HEK293 (cell line): ENCODE data around the gene MPHOSPH6.
A peak's percentile ranks its signal among the peaks of the same experiment; 100 is the strongest.

Experiments used
- GLI2 ChIP-seq: fragments of 450-650 bp; formaldehyde crosslinking; IDR thresholded peaks from 2 replicates; pipeline ENCODE4; 2017; ENCODE audit warnings: missing biosample characterization, missing genetic modification characterization, low read depth, borderline replicate concordance
- GLIS1 ChIP-seq: fragments of 450-650 bp; formaldehyde crosslinking; IDR thresholded peaks from 2 replicates; pipeline ENCODE4 v1.5.1; 2016; ENCODE audit warnings: missing biosample characterization, missing genetic modification characterization
- OSR2 ChIP-seq: fragments of 450-650 bp; formaldehyde crosslinking; IDR thresholded peaks from 2 replicates; pipeline ENCODE4 v1.5.1; 2016; ENCODE audit warnings: missing biosample characterization, missing genetic modification characterization
- OVOL3 ChIP-seq: fragments of 450-650 bp; formaldehyde crosslinking; IDR thresholded peaks from 2 replicates; pipeline ENCODE4 v1.5.1; 2016; ENCODE audit warnings: missing biosample characterization, missing genetic modification characterization
- PATZ1 ChIP-seq: fragments of 450-650 bp; formaldehyde crosslinking; IDR thresholded peaks from 2 replicates; pipeline ENCODE4 v1.5.1; 2016; ENCODE audit warnings: missing biosample characterization, missing genetic modification characterization
- SP7 ChIP-seq: fragments of 450-650 bp; formaldehyde crosslinking; IDR thresholded peaks from 2 replicates; pipeline ENCODE4 v1.5.1; 2016; ENCODE audit warnings: missing biosample characterization, missing genetic modification characterization
- TCF7L2 ChIP-seq: IDR thresholded peaks from 2 replicates; pipeline ENCODE4 v1.6.1; 2011; ENCODE audit warnings: low read depth, mild to moderate bottlenecking, inconsistent platforms, low read length, moderate library complexity, borderline replicate concordance
- TSHZ1 ChIP-seq: fragments of 450-650 bp; formaldehyde crosslinking; IDR thresholded peaks from 2 replicates; pipeline ENCODE4 v1.5.1; 2016; ENCODE audit warnings: missing biosample characterization, missing genetic modification characterization, borderline replicate concordance
- ZBTB17 ChIP-seq: fragments of 450-650 bp; formaldehyde crosslinking; IDR thresholded peaks from 2 replicates; pipeline ENCODE4 v1.5.1; 2016; ENCODE audit warnings: missing biosample characterization, missing genetic modification characterization
- ZFP3 ChIP-seq: fragments of 450-650 bp; formaldehyde crosslinking; IDR thresholded peaks from 2 replicates; pipeline ENCODE4 v1.5.1; 2016; ENCODE audit warnings: low read depth, missing biosample characterization, missing genetic modification characterization
- ZNF146 ChIP-seq: fragments of 450-650 bp; formaldehyde crosslinking; IDR thresholded peaks from 2 replicates; pipeline ENCODE4 v1.5.1; 2016; ENCODE audit warnings: missing biosample characterization, missing genetic modification characterization
- ZNF169 ChIP-seq: fragments of 450-650 bp; formaldehyde crosslinking; IDR thresholded peaks from 2 replicates; pipeline ENCODE4 v1.5.1; 2016; ENCODE audit warnings: missing biosample characterization, missing genetic modification characterization
- ZNF18 ChIP-seq: fragments of 450-650 bp; formaldehyde crosslinking; IDR thresholded peaks from 2 replicates; pipeline ENCODE4 v1.5.1; 2016; ENCODE audit warnings: missing biosample characterization, missing genetic modification characterization
- ZNF391 ChIP-seq: fragments of 450-650 bp; formaldehyde crosslinking; IDR thresholded peaks from 2 replicates; pipeline ENCODE4 v1.5.1; 2016; ENCODE audit warnings: low read depth, missing biosample characterization, missing genetic modification characterization, borderline replicate concordance
- ZNF394 ChIP-seq: fragments of 450-650 bp; formaldehyde crosslinking; IDR thresholded peaks from 2 replicates; pipeline ENCODE4 v1.5.1; 2016; ENCODE audit warnings: missing biosample characterization, missing genetic modification characterization, mild to moderate bottlenecking, moderate library complexity, borderline replicate concordance
- ZNF610 ChIP-seq: fragments of 450-650 bp; formaldehyde crosslinking; IDR thresholded peaks from 2 replicates; pipeline ENCODE4 v1.5.1; 2016; ENCODE audit warnings: missing biosample characterization, missing genetic modification characterization, borderline replicate concordance
- ZNF629 ChIP-seq: fragments of 450-650 bp; formaldehyde crosslinking; IDR thresholded peaks from 2 replicates; pipeline ENCODE4 v1.5.1; 2017; ENCODE audit warnings: missing biosample characterization, missing genetic modification characterization
- ZNF692 ChIP-seq: fragments of 450-650 bp; formaldehyde crosslinking; IDR thresholded peaks from 2 replicates; pipeline ENCODE4 v1.5.1; 2016; ENCODE audit warnings: missing biosample characterization, missing genetic modification characterization
- ZXDB ChIP-seq: fragments of 450-650 bp; formaldehyde crosslinking; IDR thresholded peaks from 2 replicates; pipeline ENCODE4 v1.5.1; 2016; ENCODE audit warnings: missing biosample characterization, missing genetic modification characterization
- TF ChIP-seq, protein P1 (sequence below): fragments of 450-650 bp; formaldehyde crosslinking; IDR thresholded peaks from 2 replicates; pipeline ENCODE4 v1.5.1; 2016; ENCODE audit warnings: missing biosample characterization, missing genetic modification characterization
- TF ChIP-seq, protein P2 (sequence below): fragments of 450-650 bp; IDR thresholded peaks from 2 replicates; pipeline ENCODE4 v1.5.1; 2018; ENCODE audit warnings: missing biosample characterization, mild to moderate bottlenecking, missing genetic modification characterization
- TF ChIP-seq, protein P3 (sequence below): fragments of 450-650 bp; formaldehyde crosslinking; IDR thresholded peaks from 2 replicates; pipeline ENCODE4 v1.5.1; 2016; ENCODE audit warnings: missing biosample characterization, missing genetic modification characterization, low read depth
- TF ChIP-seq, protein P4 (sequence below): fragments of 450-650 bp; formaldehyde crosslinking; IDR thresholded peaks from 2 replicates; pipeline ENCODE4 v1.5.1; 2017; ENCODE audit warnings: missing biosample characterization, missing genetic modification characterization

Gene MPHOSPH6

DNA sequence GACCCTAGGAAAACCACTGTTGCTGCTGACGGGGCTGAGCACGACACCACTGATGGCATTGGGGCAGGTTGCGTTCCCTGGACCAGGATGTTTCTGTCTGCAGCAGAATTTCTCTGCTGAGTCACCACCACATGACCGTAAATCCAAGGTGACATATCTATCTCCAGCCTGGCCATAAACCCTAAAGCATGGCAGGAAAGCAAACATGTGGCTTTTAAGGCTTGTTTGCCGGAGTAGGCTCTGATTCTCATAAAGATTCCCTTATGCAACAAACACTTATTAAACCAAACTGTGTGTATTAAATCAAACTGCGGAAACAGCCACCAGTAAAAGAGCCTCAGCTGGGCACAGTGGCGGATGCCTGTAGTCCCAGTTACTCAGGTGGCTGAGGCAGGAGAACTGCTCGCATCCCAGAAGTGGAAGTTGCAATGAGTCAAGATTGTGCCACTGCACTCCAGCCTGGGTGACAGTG, 17.3 kb downstream of the MPHOSPH6 start (continued):
- TF ChIP-seq ZFP3 (tag by site-specific recombination) (0 out of 2 replicates have a peak, but pooled peaks have one; percentile 6), ZNF18 (tag by site-specific recombination) (0 out of 2 replicates have a peak, but pooled peaks have one; percentile 26), ZBTB17 (tag by site-specific recombination) (peak; percentile 60), TSHZ1 (peak; percentile 88; the same call in 1 of the 2 replicates), PATZ1 (tag by site-specific recombination) (no peak), GLI2 (tag by site-specific recombination) (peak; percentile 82), SP7 (peak; percentile 67; the same call in 1 of the 2 replicates), ZNF610 (tag by site-specific recombination) (0 out of 2 replicates have a peak, but pooled peaks have one; percentile 41), OVOL3 (peak; percentile 84), ZNF629 (peak; percentile 67; the same call in 1 of the 2 replicates), ZNF146 (no peak), ZNF169 (tag by site-specific recombination) (no peak), OSR2 (tag by site-specific recombination) (peak; percentile 95), GLIS1 (tag by site-specific recombination) (peak; percentile 56), ZXDB (tag by site-specific recombination) (peak; percentile 91), ZNF692 (tag by site-specific recombination) (peak; percentile 49; the same call in 1 of the 2 replicates), ZNF391 (tag by site-specific recombination) (0 out of 2 replicates have a peak, but pooled peaks have one; percentile 28), TCF7L2 (peak; percentile 88; the same call in 1 of the 2 replicates), ZNF394 (peak; percentile 61)
- TF ChIP-seq, protein P1, sequence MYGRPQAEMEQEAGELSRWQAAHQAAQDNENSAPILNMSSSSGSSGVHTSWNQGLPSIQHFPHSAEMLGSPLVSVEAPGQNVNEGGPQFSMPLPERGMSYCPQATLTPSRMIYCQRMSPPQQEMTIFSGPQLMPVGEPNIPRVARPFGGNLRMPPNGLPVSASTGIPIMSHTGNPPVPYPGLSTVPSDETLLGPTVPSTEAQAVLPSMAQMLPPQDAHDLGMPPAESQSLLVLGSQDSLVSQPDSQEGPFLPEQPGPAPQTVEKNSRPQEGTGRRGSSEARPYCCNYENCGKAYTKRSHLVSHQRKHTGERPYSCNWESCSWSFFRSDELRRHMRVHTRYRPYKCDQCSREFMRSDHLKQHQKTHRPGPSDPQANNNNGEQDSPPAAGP (tag by site-specific recombination) = no peak
- TF ChIP-seq, protein P2, sequence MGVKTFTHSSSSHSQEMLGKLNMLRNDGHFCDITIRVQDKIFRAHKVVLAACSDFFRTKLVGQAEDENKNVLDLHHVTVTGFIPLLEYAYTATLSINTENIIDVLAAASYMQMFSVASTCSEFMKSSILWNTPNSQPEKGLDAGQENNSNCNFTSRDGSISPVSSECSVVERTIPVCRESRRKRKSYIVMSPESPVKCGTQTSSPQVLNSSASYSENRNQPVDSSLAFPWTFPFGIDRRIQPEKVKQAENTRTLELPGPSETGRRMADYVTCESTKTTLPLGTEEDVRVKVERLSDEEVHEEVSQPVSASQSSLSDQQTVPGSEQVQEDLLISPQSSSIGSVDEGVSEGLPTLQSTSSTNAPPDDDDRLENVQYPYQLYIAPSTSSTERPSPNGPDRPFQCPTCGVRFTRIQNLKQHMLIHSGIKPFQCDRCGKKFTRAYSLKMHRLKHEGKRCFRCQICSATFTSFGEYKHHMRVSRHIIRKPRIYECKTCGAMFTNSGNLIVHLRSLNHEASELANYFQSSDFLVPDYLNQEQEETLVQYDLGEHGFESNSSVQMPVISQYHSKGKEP (tag by site-specific recombination) = peak; percentile 78
- TF ChIP-seq, protein P3, sequence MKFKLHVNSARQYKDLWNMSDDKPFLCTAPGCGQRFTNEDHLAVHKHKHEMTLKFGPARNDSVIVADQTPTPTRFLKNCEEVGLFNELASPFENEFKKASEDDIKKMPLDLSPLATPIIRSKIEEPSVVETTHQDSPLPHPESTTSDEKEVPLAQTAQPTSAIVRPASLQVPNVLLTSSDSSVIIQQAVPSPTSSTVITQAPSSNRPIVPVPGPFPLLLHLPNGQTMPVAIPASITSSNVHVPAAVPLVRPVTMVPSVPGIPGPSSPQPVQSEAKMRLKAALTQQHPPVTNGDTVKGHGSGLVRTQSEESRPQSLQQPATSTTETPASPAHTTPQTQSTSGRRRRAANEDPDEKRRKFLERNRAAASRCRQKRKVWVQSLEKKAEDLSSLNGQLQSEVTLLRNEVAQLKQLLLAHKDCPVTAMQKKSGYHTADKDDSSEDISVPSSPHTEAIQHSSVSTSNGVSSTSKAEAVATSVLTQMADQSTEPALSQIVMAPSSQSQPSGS (tag by site-specific recombination) = no peak
- TF ChIP-seq, protein P4, sequence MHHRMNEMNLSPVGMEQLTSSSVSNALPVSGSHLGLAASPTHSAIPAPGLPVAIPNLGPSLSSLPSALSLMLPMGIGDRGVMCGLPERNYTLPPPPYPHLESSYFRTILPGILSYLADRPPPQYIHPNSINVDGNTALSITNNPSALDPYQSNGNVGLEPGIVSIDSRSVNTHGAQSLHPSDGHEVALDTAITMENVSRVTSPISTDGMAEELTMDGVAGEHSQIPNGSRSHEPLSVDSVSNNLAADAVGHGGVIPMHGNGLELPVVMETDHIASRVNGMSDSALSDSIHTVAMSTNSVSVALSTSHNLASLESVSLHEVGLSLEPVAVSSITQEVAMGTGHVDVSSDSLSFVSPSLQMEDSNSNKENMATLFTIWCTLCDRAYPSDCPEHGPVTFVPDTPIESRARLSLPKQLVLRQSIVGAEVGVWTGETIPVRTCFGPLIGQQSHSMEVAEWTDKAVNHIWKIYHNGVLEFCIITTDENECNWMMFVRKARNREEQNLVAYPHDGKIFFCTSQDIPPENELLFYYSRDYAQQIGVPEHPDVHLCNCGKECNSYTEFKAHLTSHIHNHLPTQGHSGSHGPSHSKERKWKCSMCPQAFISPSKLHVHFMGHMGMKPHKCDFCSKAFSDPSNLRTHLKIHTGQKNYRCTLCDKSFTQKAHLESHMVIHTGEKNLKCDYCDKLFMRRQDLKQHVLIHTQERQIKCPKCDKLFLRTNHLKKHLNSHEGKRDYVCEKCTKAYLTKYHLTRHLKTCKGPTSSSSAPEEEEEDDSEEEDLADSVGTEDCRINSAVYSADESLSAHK = peak; percentile 81
